HepG2 (cell line): ENCODE measurements around the gene WDR91. TPM values are rescaled to one million over a fixed set of nuclear protein-coding genes. Genes with fewer than 3 reads are reported as not detected.

Experiments used
- ATAC-seq: fragments of 200-7000 bp; cut with Tn5 transposase; 3 replicates; pipeline ENCODE4 v1.9.1; 2020; ENCODE audit warnings: mild to moderate bottlenecking, moderate library complexity
- BruUV-seq: library from RNA; stranded (reverse); fragments of 400-500 nt; replicated peaks from 2 replicates; lab custom pipeline; 2021; lab: Mats Ljungman, UMichigan
- CTCF ChIA-PET: fragments of 300-600 bp; formaldehyde crosslinking; extraction: SDS; loops from one replicate; lab custom pipeline; 2021; ENCODE audit warnings: low total read pairs, inconsistent platforms, low intra/inter-chr PET ratio; lab: Yijun Ruan, JAX
- POLR2A ChIA-PET: fragments of 350-600 bp; sonication (Branson Sonifier 250); formaldehyde crosslinking; loops from one replicate; lab custom pipeline; 2020; ENCODE audit warnings: antibody characterized with exemption, inconsistent platforms; lab: Yijun Ruan, JAX
- DNase-seq: peaks from one replicate; pipeline ENCODE4 v3.0.0-alpha.2; 2015; ENCODE audit warnings: low spot score
- FAIRE-seq: peaks from 3 replicates; lab custom pipeline; 2011; peaks lifted over from hg19 to GRCh38; lab: Jason Lieb, UNC
- H2AFZ ChIP-seq: one replicate; pipeline ENCODE4 v1.6.1; 2011; ENCODE audit warnings: low read length, inconsistent platforms
- H3K27ac ChIP-seq: fragments of 300-600 bp; 3 replicates; pipeline ENCODE4 v1.8.0; 2011; ENCODE audit warnings: mixed run types, mild to moderate bottlenecking, mixed read lengths, low read length, inconsistent platforms; ENCODE audit not compliant: insufficient read depth; ENCODE audit errors: extremely low read length
- H3K27me3 ChIP-seq, 2 experiments: fragments of 200-600 bp in 1 of 2; 2 replicates in 1 of 2; 3 replicates in 1 of 2; pipeline versions ENCODE4 v1.6.0 to v1.8.0; 2011; ENCODE audit warnings: low read length in 2 of 2, mild to moderate bottlenecking in 2 of 2, moderate library complexity in 2 of 2, inconsistent platforms in 1 of 2; ENCODE audit not compliant: insufficient read depth in 2 of 2, control insufficient read depth in 1 of 2
- H3K36me3 ChIP-seq, 2 experiments: fragments of 200-600 bp in 1 of 2; replicated peaks in 1 of 2; 2 replicates in 1 of 2; 3 replicates in 1 of 2; pipeline versions ENCODE4 v1.5.1 to v1.8.0; 2011; ENCODE audit warnings: low read length in 2 of 2, inconsistent platforms in 1 of 2; ENCODE audit not compliant: insufficient read depth in 2 of 2, control insufficient read depth in 1 of 2
- H3K4me1 ChIP-seq: 2 replicates; pipeline ENCODE4 v1.5.1; 2012; ENCODE audit warnings: low read length, inconsistent platforms; ENCODE audit not compliant: insufficient read depth
- H3K4me2 ChIP-seq: 2 replicates; pipeline ENCODE4 v1.6.0; 2011; ENCODE audit warnings: low read depth, low read length, inconsistent platforms
- H3K4me3 ChIP-seq, 3 experiments: fragments of 200-600 bp in 1 of 3; sonication (generic), shearing (Covaris generic) in 1 of 3; replicated peaks in 1 of 3; 2 replicates each; pipeline ENCODE4 v1.5.1; 2011 to 2016; ENCODE audit warnings: low read length in 3 of 3, inconsistent platforms in 2 of 3, low read depth in 2 of 3, mild to moderate bottlenecking in 2 of 3, control low read depth in 1 of 3, mixed read lengths in 1 of 3; ENCODE audit not compliant: insufficient read depth in 1 of 3
- H3K79me2 ChIP-seq: one replicate; pipeline ENCODE4 v1.6.1; 2011; ENCODE audit warnings: low read length, inconsistent platforms; ENCODE audit not compliant: insufficient read depth
- H3K9ac ChIP-seq: 2 replicates; pipeline ENCODE4 v1.6.0; 2011; ENCODE audit warnings: mild to moderate bottlenecking, low read depth, low read length, inconsistent platforms; ENCODE audit not compliant: insufficient read depth
- H3K9me3 ChIP-seq: 2 replicates; pipeline ENCODE4 v1.5.1; 2012; ENCODE audit warnings: mild to moderate bottlenecking, low read length
- H4K20me1 ChIP-seq: 2 replicates; pipeline ENCODE4 v1.6.0; 2011; ENCODE audit warnings: inconsistent platforms, mild to moderate bottlenecking, low read length, moderate library complexity; ENCODE audit not compliant: insufficient read depth
- AFF4 ChIP-seq: sonication (generic); formaldehyde crosslinking; IDR thresholded peaks from 2 replicates; pipeline ENCODE4 v1.4.0; 2020; ENCODE audit warnings: missing genetic modification reagents
- BRD4 ChIP-seq: sonication (generic); formaldehyde crosslinking; IDR thresholded peaks from 2 replicates; pipeline ENCODE4 v1.4.0; 2020; ENCODE audit warnings: missing genetic modification reagents
- HNF4A ChIP-seq: sonication (generic); formaldehyde crosslinking; IDR thresholded peaks from 2 replicates; pipeline ENCODE4 v1.4.0; 2020; ENCODE audit warnings: missing genetic modification reagents
- HOXA3 ChIP-seq: sonication (generic); formaldehyde crosslinking; IDR thresholded peaks from 2 replicates; pipeline ENCODE4 v1.5.0; 2020; ENCODE audit warnings: missing genetic modification reagents
- JUN ChIP-seq: sonication (generic); formaldehyde crosslinking; IDR thresholded peaks from 2 replicates; pipeline ENCODE4 v1.4.0; 2020; ENCODE audit warnings: mild to moderate bottlenecking, missing genetic modification reagents
- KMT2A ChIP-seq: sonication (generic); formaldehyde crosslinking; IDR thresholded peaks from 2 replicates; pipeline ENCODE4 v1.4.0; 2020; ENCODE audit warnings: missing genetic modification reagents
- PHF21A ChIP-seq: sonication (generic); formaldehyde crosslinking; IDR thresholded peaks from 2 replicates; pipeline ENCODE4 v1.5.0; 2020; ENCODE audit warnings: mild to moderate bottlenecking, missing genetic modification reagents
- PHF5A ChIP-seq: IDR thresholded peaks from one replicate; pipeline ENCODE4 v1.6.1; 2018; ENCODE audit warnings: low read depth, missing genetic modification reagents; ENCODE audit not compliant: unreplicated experiment
- PITX1 ChIP-seq: sonication (generic); formaldehyde crosslinking; IDR thresholded peaks from 2 replicates; pipeline ENCODE4 v1.5.1; 2020; ENCODE audit warnings: mild to moderate bottlenecking, missing genetic modification reagents
- PRDM10 ChIP-seq: sonication (generic); formaldehyde crosslinking; IDR thresholded peaks from 2 replicates; pipeline ENCODE4 v1.4.0; 2020; ENCODE audit warnings: low read depth, missing genetic modification reagents
- TBP ChIP-seq: sonication (generic); formaldehyde crosslinking; IDR thresholded peaks from 2 replicates; pipeline ENCODE4 v1.5.0; 2020; ENCODE audit warnings: missing genetic modification reagents
- ZKSCAN8 ChIP-seq: IDR thresholded peaks from 2 replicates; pipeline ENCODE4 v1.6.1; 2016; ENCODE audit warnings: borderline replicate concordance, missing genetic modification reagents, missing compliant biosample characterization
- ZNF160 ChIP-seq: sonication (generic); formaldehyde crosslinking; IDR thresholded peaks from 2 replicates; pipeline ENCODE4 v1.8.0; 2022; ENCODE audit warnings: mild to moderate bottlenecking, inconsistent platforms, missing genetic modification reagents
- ZNF343 ChIP-seq: sonication (generic); formaldehyde crosslinking; IDR thresholded peaks from 2 replicates; pipeline ENCODE4 v1.4.0; 2020; ENCODE audit warnings: mild to moderate bottlenecking, missing genetic modification reagents
- ZNF713 ChIP-seq: sonication (generic); formaldehyde crosslinking; IDR thresholded peaks from 2 replicates; pipeline ENCODE4 v1.4.0; 2020; ENCODE audit warnings: mild to moderate bottlenecking, missing genetic modification reagents
- ZNF878 ChIP-seq: sonication (generic); formaldehyde crosslinking; IDR thresholded peaks from 2 replicates; pipeline ENCODE4 v1.8.1; 2023; ENCODE audit warnings: mild to moderate bottlenecking, missing genetic modification reagents, moderate library complexity
- ZSCAN9 ChIP-seq: IDR thresholded peaks from 2 replicates; pipeline ENCODE4 v1.6.1; 2016; ENCODE audit warnings: borderline replicate concordance
- WGBS: methylation state at CpG from one replicate; pipeline ENCODE4 v1.1.6; 2017; ENCODE audit warnings: low lambda C conversion rate; 5-methylcytosine and 5-hydroxymethylcytosine counted together
- in situ Hi-C: cut with HindIII; loops from 2 replicates; pipeline ENCODE4 v1.10.0; 2017; ENCODE audit warnings: low pct_unique_long_range_greater_than_20kb; ENCODE audit not compliant: extremely low pct_ligation_motif_present
- intact Hi-C: fragments of 100-400 bp; cut with micrococcal nuclease; formaldehyde crosslinking; loops from one replicate; pipeline ENCODE4 v1.10.0; 2022; ENCODE audit not compliant: unreplicated experiment
- polyA plus RNA-seq, 8 experiments: library from polyadenylated mRNA; depleted of rRNA in 3 of 8; stranded (reverse) in 7 of 8; unstranded in 1 of 8; fragments of >200 nt; fragmentation: Illumina TruSeq in 4 of 8; extraction: Trizol in 4 of 8; gene quantifications; 2 replicates each; pipeline versions ENCODE4 v1.2.1 to v1.2.3, GENCODE V29; 2011 to 2016; ENCODE audit warnings: low read depth in 4 of 8, missing spikeins in 1 of 8, mixed read lengths in 1 of 8; ENCODE audit not compliant: insufficient read depth in 1 of 8
- total RNA-seq, 5 experiments: library from RNA; depleted of rRNA; stranded (reverse); fragments of >200 nt; fragmentation: Illumina TruSeq; extraction: Trizol; gene quantifications; 2 replicates each; pipeline ENCODE4 v1.2.3, GENCODE V29; 2016; ENCODE audit warnings: low read depth in 1 of 5

Gene WDR91
- total and polyA plus RNA-seq, 2 of the 13 experiments (the other 11 are each of a cell fraction or from before 2014, with no cell fraction given), result 11.6 to 12.1 TPM

GRCh38 chr7:135170274-135170997 lies 40.9 kb downstream of the WDR91 start, which contains the start of gene CYREN:
Gene CYREN, minus strand, starts transcription at chr7:135170707. Its CDS starts 1,785 bp downstream, at chr7:135168922.
- in situ Hi-C loops (no loop called here), intact Hi-C loops (loop anchor here (2.0 to 5.0 kb wide), 3 partner anchors 16 to 278 kb away; partner anchors contain the start of gene AGBL3)
- Histone ChIP-seq H3K27me3 (no peaks in the 10 kb centered on the region; a peak in 1 of 5 replicates), H4K20me1 (peaks cover 14% of the 10 kb centered on the region; the same call in 1 of the 2 replicates), H2AFZ (no peak within 1 kb of the TSS), H3K9me3 (no peaks in the 10 kb centered on the region), H3K4me3 (peak within 1 kb of the TSS; percentile 91 to 97 (median 95)), H3K4me2 (peak within 1 kb of the TSS; percentile 99), H3K27ac (peak within 1 kb of the TSS; percentile 87), H3K4me1 (peaks cover 47% of the 10 kb centered on the region), H3K36me3 (peaks cover 4 to 37% of the 10 kb centered on the region in 2 experiments; a peak in 4 of 5 replicates), H3K9ac (peak within 1 kb of the TSS; percentile 98), H3K79me2 (peaks cover 56% of the 10 kb centered on the region)
- ChIA-PET CTCF (interaction anchor here (1.3 to 2.4 kb wide), 2 partner anchors 183 to 537 kb away, joined by 3 to 11 read pairs; partner anchors contain the start of gene AGBL3), POLR2A (interaction anchor here (0.7 to 4.4 kb wide), 16 partner anchors 10 to 524 kb away, joined by 3 to 30 read pairs (median 5); partner anchors contain the start of genes AGBL3, BPGM, TMEM140 and WDR91)
- ATAC-seq, result peak; percentile 91
- FAIRE-seq, result no peak
- no TSS peak for BruUV-seq
- 0% methylated on average over 10 of the region's 77 CpGs for WGBS
- DNase-seq, result peak; percentile 91
- TF ChIP-seq PHF21A (CRISPR knock-in tag) (peak; percentile 97), HOXA3 (CRISPR knock-in tag) (peak; percentile 92), AFF4 (CRISPR knock-in tag) (peak; percentile 67; the same call in 1 of the 2 replicates), PITX1 (CRISPR knock-in tag) (peak; percentile 79), BRD4 (CRISPR knock-in tag) (peak; percentile 81), ZKSCAN8 (CRISPR knock-in tag) (peak; percentile 57), PHF5A (CRISPR knock-in tag) (no peak), ZNF160 (CRISPR knock-in tag) (no peak), ZNF343 (CRISPR knock-in tag) (peak; percentile 50), KMT2A (peak; percentile 93), HNF4A (peak; percentile 86), PRDM10 (CRISPR knock-in tag) (peak; percentile 95), TBP (CRISPR knock-in tag) (no peak), ZNF713 (CRISPR knock-in tag) (0 out of 2 replicates have a peak, but pooled peaks have one; percentile 50), ZNF878 (0 out of 2 replicates have a peak, but pooled peaks have one; percentile 65), ZSCAN9 (peak; percentile 10; the same call in 1 of the 2 replicates), JUN (CRISPR knock-in tag) (no peak)
